HEK293 (cell line): Measurements from ENCODE around the gene UBA6.

Experiments
- CTCF ChIA-PET: fragments of 350-600 bp; formaldehyde crosslinking; extraction: SDS; loops from one replicate; lab custom pipeline; 2021; ENCODE audit warnings: antibody characterized with exemption; lab: Yijun Ruan, JAX
- POLR2A ChIA-PET: fragments of 300-600 bp; formaldehyde crosslinking; extraction: SDS; loops from one replicate; lab custom pipeline; 2020; ENCODE audit warnings: antibody characterized with exemption, inconsistent platforms; lab: Yijun Ruan, JAX
- H3K27ac ChIP-seq: fragments of 200-500 bp; sonication (Bioruptor generic); 2 replicates; pipeline ENCODE4 v1.5.1; 2014; ENCODE audit warnings: low read depth, low read length, control low read depth, inconsistent platforms; ENCODE audit errors: extremely low read depth
- H3K36me3 ChIP-seq, 2 experiments: fragments of 200-500 bp in 1 of 2; sonication (Bioruptor generic) in 1 of 2; 1 replicate in 1 of 2; 2 replicates in 1 of 2; pipeline ENCODE4 v1.5.1; 2014 to 2017; ENCODE audit warnings: inconsistent platforms in 2 of 2, low read length in 2 of 2; ENCODE audit not compliant: control insufficient read depth in 2 of 2, insufficient read depth in 1 of 2
- H3K4me1 ChIP-seq: fragments of 200-500 bp; sonication (Bioruptor generic); 2 replicates; pipeline ENCODE4 v1.5.1; 2014; ENCODE audit warnings: mild to moderate bottlenecking, low read length, inconsistent platforms; ENCODE audit not compliant: control insufficient read depth, insufficient read depth
- H3K4me3 ChIP-seq: 2 replicates; pipeline ENCODE4 v1.5.1; 2011; ENCODE audit warnings: low read depth, mild to moderate bottlenecking, control low read depth, low read length, moderate library complexity
- H3K9me3 ChIP-seq: fragments of 200-500 bp; sonication (Bioruptor generic); 2 replicates; pipeline ENCODE4 v1.5.1; 2014; ENCODE audit warnings: low read depth, low read length, inconsistent platforms; ENCODE audit not compliant: control insufficient read depth, insufficient read depth
- GLIS1 ChIP-seq: fragments of 450-650 bp; formaldehyde crosslinking; IDR thresholded peaks from 2 replicates; pipeline ENCODE4 v1.5.1; 2016; ENCODE audit warnings: missing biosample characterization, missing genetic modification characterization
- RBAK ChIP-seq: fragments of 450-650 bp; formaldehyde crosslinking; IDR thresholded peaks from 2 replicates; pipeline ENCODE4 v1.5.1; 2016; ENCODE audit warnings: missing biosample characterization, missing genetic modification characterization
- YY2 ChIP-seq: fragments of 450-650 bp; formaldehyde crosslinking; IDR thresholded peaks from 2 replicates; pipeline ENCODE4 v1.5.1; 2016; ENCODE audit warnings: missing biosample characterization, missing genetic modification characterization
- ZBTB1 ChIP-seq: fragments of 450-650 bp; formaldehyde crosslinking; IDR thresholded peaks from 2 replicates; pipeline ENCODE4 v1.5.1; 2016; ENCODE audit warnings: missing biosample characterization, missing genetic modification characterization
- ZBTB20 ChIP-seq: fragments of 450-650 bp; formaldehyde crosslinking; IDR thresholded peaks from 2 replicates; pipeline ENCODE4 v1.5.1; 2016; ENCODE audit warnings: missing biosample characterization, missing genetic modification characterization
- ZNF133 ChIP-seq: fragments of 450-650 bp; formaldehyde crosslinking; IDR thresholded peaks from 2 replicates; pipeline ENCODE4 v1.5.1; 2016; ENCODE audit warnings: missing biosample characterization, missing genetic modification characterization
- ZNF169 ChIP-seq: fragments of 450-650 bp; formaldehyde crosslinking; IDR thresholded peaks from 2 replicates; pipeline ENCODE4 v1.5.1; 2016; ENCODE audit warnings: missing biosample characterization, missing genetic modification characterization
- ZNF239 ChIP-seq: fragments of 450-650 bp; formaldehyde crosslinking; IDR thresholded peaks from 2 replicates; pipeline ENCODE4 v1.5.1; 2016; ENCODE audit warnings: missing biosample characterization, missing genetic modification characterization
- ZNF302 ChIP-seq: fragments of 450-650 bp; formaldehyde crosslinking; IDR thresholded peaks from 2 replicates; pipeline ENCODE4 v1.5.1; 2016; ENCODE audit warnings: missing biosample characterization, missing genetic modification characterization, low read depth
- ZNF335 ChIP-seq: fragments of 450-650 bp; formaldehyde crosslinking; conservative IDR thresholded peaks from 2 replicates; pipeline ENCODE4 v1.5.1; 2016; ENCODE audit warnings: missing biosample characterization, missing genetic modification characterization
- ZNF37A ChIP-seq: fragments of 450-650 bp; IDR thresholded peaks from 2 replicates; pipeline ENCODE4 v1.5.1; 2018; ENCODE audit warnings: missing biosample characterization, missing genetic modification characterization
- ZNF423 ChIP-seq: fragments of 450-650 bp; formaldehyde crosslinking; IDR thresholded peaks from 2 replicates; pipeline ENCODE4 v1.5.1; 2016; ENCODE audit warnings: missing biosample characterization, missing genetic modification characterization
- ZNF514 ChIP-seq: fragments of 450-650 bp; formaldehyde crosslinking; IDR thresholded peaks from 2 replicates; pipeline ENCODE4 v1.5.1; 2016; ENCODE audit warnings: missing biosample characterization, missing genetic modification characterization
- ZNF521 ChIP-seq: fragments of 450-650 bp; formaldehyde crosslinking; IDR thresholded peaks from 2 replicates; pipeline ENCODE4 v1.5.1; 2017; ENCODE audit warnings: missing biosample characterization, mild to moderate bottlenecking, missing genetic modification characterization
- ZNF548 ChIP-seq: fragments of 450-650 bp; formaldehyde crosslinking; IDR thresholded peaks from 2 replicates; pipeline ENCODE4 v1.5.1; 2016; ENCODE audit warnings: missing biosample characterization, missing genetic modification characterization
- ZNF558 ChIP-seq: fragments of 450-650 bp; formaldehyde crosslinking; IDR thresholded peaks from 2 replicates; pipeline ENCODE4 v1.5.1; 2016; ENCODE audit warnings: missing biosample characterization, missing genetic modification characterization
- ZNF624 ChIP-seq: fragments of 450-650 bp; formaldehyde crosslinking; IDR thresholded peaks from 2 replicates; pipeline ENCODE4 v1.5.1; 2017; ENCODE audit warnings: missing biosample characterization, missing genetic modification characterization
- ZNF670 ChIP-seq: fragments of 450-650 bp; formaldehyde crosslinking; IDR thresholded peaks from 2 replicates; pipeline ENCODE4 v1.5.1; 2016; ENCODE audit warnings: missing biosample characterization, missing genetic modification characterization, low read depth
- ZNF677 ChIP-seq: fragments of 450-650 bp; IDR thresholded peaks from 2 replicates; pipeline ENCODE4 v1.5.0; 2018; ENCODE audit warnings: missing biosample characterization, mild to moderate bottlenecking, missing genetic modification characterization, moderate library complexity
- ZNF701 ChIP-seq: fragments of 450-650 bp; formaldehyde crosslinking; IDR thresholded peaks from 2 replicates; pipeline ENCODE4 v1.5.1; 2016; ENCODE audit warnings: missing biosample characterization, missing genetic modification characterization
- ZNF747 ChIP-seq: fragments of 450-650 bp; formaldehyde crosslinking; IDR thresholded peaks from 2 replicates; pipeline ENCODE4 v1.5.1; 2016; ENCODE audit warnings: missing biosample characterization, missing genetic modification characterization
- ZNF785 ChIP-seq: fragments of 450-650 bp; formaldehyde crosslinking; IDR thresholded peaks from 2 replicates; pipeline ENCODE4 v1.5.1; 2016; ENCODE audit warnings: missing biosample characterization, missing genetic modification characterization
- ZNF837 ChIP-seq: fragments of 450-650 bp; formaldehyde crosslinking; IDR thresholded peaks from 2 replicates; pipeline ENCODE4 v1.5.1; 2016; ENCODE audit warnings: missing biosample characterization, missing genetic modification characterization
- TF ChIP-seq, protein P1 (sequence below): fragments of 450-650 bp; formaldehyde crosslinking; IDR thresholded peaks from 2 replicates; pipeline ENCODE4 v1.5.1; 2016; ENCODE audit warnings: missing biosample characterization, missing genetic modification characterization
- TF ChIP-seq, protein P2 (sequence below): fragments of 450-650 bp; formaldehyde crosslinking; IDR thresholded peaks from 2 replicates; pipeline ENCODE4 v1.5.1; 2016; ENCODE audit warnings: missing biosample characterization, missing genetic modification characterization
- TF ChIP-seq, protein P3 (sequence below): fragments of 450-650 bp; formaldehyde crosslinking; IDR thresholded peaks from 2 replicates; pipeline ENCODE4 v1.5.1; 2016; ENCODE audit warnings: missing biosample characterization, missing genetic modification characterization

Gene UBA6

GRCh38 chr4:67721770-67722597 lies 21.0 kb upstream of the UBA6 start (continued):
- TF ChIP-seq ZNF624 (no peak), ZBTB20 (tag by site-specific recombination) (no peak), ZNF169 (no peak), ZNF785 (no peak), ZNF133 (tag by site-specific recombination) (no peak)
- TF ChIP-seq, all 188 proteins: peak for 0

GRCh38 chr4:67721315-67721769 lies 20.4 kb upstream of the UBA6 start:
- ChIA-PET POLR2A (no interaction called here), CTCF (no interaction called here)
- peaks cover 0 to 16% of the 10 kb centered on the region in 2 experiments; a peak in 1 of 3 replicates for H3K36me3 ChIP-seq
- no peak overlapping the region for H3K27ac ChIP-seq
- no peaks in the 10 kb centered on the region for H3K4me1 ChIP-seq
- H3K4me3 ChIP-seq: no peak overlapping the region
- H3K9me3 ChIP-seq: no peaks in the 10 kb centered on the region
- TF ChIP-seq RBAK (tag by site-specific recombination): no peak
- no peak for TF ChIP-seq ZNF514
- no peak for TF ChIP-seq ZNF423 (tag by site-specific recombination)
- TF ChIP-seq YY2 (tag by site-specific recombination): no peak
- no peak for TF ChIP-seq ZNF239 (tag by site-specific recombination)
- TF ChIP-seq ZNF670 (tag by site-specific recombination): no peak
- no peak for TF ChIP-seq ZNF302
- no peak for TF ChIP-seq ZNF548
- no peak for TF ChIP-seq GLIS1
- TF ChIP-seq ZNF335: no peak

DNA sequence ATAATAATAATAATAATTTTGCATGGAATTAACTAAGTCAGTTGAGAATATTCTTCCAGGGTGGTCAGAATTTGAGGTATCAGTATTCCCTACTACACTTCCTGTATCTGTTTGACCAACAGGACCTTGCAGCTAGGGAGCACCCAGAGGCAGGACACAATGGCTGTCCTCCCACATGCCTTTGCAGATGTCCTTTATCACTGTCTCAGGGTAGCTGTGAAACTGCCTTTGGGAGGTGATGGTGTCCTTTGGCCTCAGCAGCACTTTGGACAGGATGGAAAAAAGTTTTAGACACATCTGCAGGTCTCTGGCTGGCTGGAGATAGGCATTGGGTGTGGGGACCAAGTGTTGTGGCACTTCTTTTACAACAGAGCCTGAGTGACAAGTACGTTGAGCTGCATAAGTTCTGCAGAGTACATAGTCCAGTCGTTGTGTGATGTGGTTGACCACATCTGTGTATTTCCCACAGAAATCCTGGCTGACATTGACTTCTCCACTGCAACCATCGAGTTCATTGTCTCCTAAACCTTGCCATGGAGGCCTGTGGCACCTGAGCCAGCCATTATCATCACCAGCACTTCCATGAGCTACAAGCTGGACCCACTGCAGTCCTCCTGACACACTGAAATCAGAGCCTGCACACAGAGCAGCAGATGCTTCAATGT lies 19.1 kb upstream of the UBA6 start:
- Histone ChIP-seq H3K4me3 (no peak overlapping the region), H3K4me1 (no peaks in the 10 kb centered on the region), H3K36me3 (peaks cover 0 to 16% of the 10 kb centered on the region in 2 experiments; a peak in 1 of 3 replicates), H3K27ac (no peak overlapping the region), H3K9me3 (no peaks in the 10 kb centered on the region)
- CTCF ChIA-PET: interaction anchor here (0.6 kb wide), 1 partner anchor 26 kb away, joined by 3 read pairs; no protein-coding TSS in a partner anchor
- POLR2A ChIA-PET: no interaction called here
- TF ChIP-seq, protein P1, sequence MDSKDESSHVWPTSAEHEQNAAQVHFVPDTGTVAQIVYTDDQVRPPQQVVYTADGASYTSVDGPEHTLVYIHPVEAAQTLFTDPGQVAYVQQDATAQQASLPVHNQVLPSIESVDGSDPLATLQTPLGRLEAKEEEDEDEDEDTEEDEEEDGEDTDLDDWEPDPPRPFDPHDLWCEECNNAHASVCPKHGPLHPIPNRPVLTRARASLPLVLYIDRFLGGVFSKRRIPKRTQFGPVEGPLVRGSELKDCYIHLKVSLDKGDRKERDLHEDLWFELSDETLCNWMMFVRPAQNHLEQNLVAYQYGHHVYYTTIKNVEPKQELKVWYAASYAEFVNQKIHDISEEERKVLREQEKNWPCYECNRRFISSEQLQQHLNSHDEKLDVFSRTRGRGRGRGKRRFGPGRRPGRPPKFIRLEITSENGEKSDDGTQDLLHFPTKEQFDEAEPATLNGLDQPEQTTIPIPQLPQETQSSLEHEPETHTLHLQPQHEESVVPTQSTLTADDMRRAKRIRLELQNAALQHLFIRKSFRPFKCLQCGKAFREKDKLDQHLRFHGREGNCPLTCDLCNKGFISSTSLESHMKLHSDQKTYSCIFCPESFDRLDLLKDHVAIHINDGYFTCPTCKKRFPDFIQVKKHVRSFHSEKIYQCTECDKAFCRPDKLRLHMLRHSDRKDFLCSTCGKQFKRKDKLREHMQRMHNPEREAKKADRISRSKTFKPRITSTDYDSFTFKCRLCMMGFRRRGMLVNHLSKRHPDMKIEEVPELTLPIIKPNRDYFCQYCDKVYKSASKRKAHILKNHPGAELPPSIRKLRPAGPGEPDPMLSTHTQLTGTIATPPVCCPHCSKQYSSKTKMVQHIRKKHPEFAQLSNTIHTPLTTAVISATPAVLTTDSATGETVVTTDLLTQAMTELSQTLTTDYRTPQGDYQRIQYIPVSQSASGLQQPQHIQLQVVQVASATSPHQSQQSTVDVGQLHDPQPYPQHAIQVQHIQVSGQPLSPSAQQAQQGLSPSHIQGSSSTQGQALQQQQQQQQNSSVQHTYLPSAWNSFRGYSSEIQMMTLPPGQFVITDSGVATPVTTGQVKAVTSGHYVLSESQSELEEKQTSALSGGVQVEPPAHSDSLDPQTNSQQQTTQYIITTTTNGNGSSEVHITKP: no peak
- TF ChIP-seq, protein P2, sequence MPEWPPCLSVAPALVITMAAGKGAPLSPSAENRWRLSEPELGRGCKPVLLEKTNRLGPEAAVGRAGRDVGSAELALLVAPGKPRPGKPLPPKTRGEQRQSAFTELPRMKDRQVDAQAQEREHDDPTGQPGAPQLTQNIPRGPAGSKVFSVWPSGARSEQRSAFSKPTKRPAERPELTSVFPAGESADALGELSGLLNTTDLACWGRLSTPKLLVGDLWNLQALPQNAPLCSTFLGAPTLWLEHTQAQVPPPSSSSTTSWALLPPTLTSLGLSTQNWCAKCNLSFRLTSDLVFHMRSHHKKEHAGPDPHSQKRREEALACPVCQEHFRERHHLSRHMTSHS (tag by site-specific recombination): no peak
- no peak for TF ChIP-seq ZNF837 (tag by site-specific recombination)
- TF ChIP-seq ZNF670 (tag by site-specific recombination): no peak
- TF ChIP-seq ZBTB1 (tag by site-specific recombination): no peak
- no peak for TF ChIP-seq ZNF37A (tag by site-specific recombination)
- TF ChIP-seq ZNF677 (tag by site-specific recombination): no peak
- no peak for TF ChIP-seq ZNF558
- no peak for TF ChIP-seq ZNF521 (tag by site-specific recombination)
- TF ChIP-seq, protein P3, sequence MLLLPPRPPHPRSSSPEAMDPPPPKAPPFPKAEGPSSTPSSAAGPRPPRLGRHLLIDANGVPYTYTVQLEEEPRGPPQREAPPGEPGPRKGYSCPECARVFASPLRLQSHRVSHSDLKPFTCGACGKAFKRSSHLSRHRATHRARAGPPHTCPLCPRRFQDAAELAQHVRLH (tag by site-specific recombination): no peak
- TF ChIP-seq ZNF423 (tag by site-specific recombination): no peak
- no peak for TF ChIP-seq ZNF701 (tag by site-specific recombination)
- TF ChIP-seq ZNF747 (tag by site-specific recombination): no peak
